GM23338 (cell line): Measurements from ENCODE around the gene REEP5. TPM values are rescaled to one million over a fixed set of nuclear protein-coding genes. Genes with fewer than 3 reads are reported as not detected.
"Not testable (repeated sequence)": the region's sequence is repeated elsewhere in the genome, so short reads cannot be mapped to it uniquely, and the experiment has no call there.

Experiments
- ATAC-seq: fragments of 200-7000 bp; cut with Tn5 transposase; 3 replicates; pipeline ENCODE4 v1.9.1; 2020
- DNase-seq: peaks from one replicate; pipeline ENCODE4 v3.0.0-alpha.2; 2015; ENCODE audit warnings: low spot score
- H2AFZ ChIP-seq: fragments of 200-600 bp; sonication (generic); 2 replicates; pipeline ENCODE4 v1.8.0; 2016; ENCODE audit warnings: antibody characterized with exemption, mild to moderate bottlenecking, moderate library complexity
- H3F3A ChIP-seq: fragments of 200-600 bp; sonication (generic); replicated peaks from 2 replicates; pipeline ENCODE4 v1.8.0; 2017; ENCODE audit warnings: antibody characterized with exemption, mixed run types, low read depth
- H3K27ac ChIP-seq: fragments of 200-600 bp; sonication (generic); 2 replicates; pipeline ENCODE4 v1.6.1; 2016; ENCODE audit warnings: low read depth
- H3K27me3 ChIP-seq: fragments of 200-600 bp; sonication (generic); 2 replicates; pipeline ENCODE4 v1.8.0; 2016; ENCODE audit warnings: mild to moderate bottlenecking, mixed run types, moderate library complexity; ENCODE audit not compliant: insufficient read depth
- H3K36me3 ChIP-seq: fragments of 200-600 bp; sonication (generic); 2 replicates; pipeline ENCODE4 v1.8.0; 2016; ENCODE audit warnings: mild to moderate bottlenecking; ENCODE audit not compliant: insufficient read depth
- H3K4me1 ChIP-seq: fragments of 200-600 bp; sonication (generic); 2 replicates; pipeline ENCODE4 v1.8.0; 2016; ENCODE audit warnings: mild to moderate bottlenecking, moderate library complexity; ENCODE audit not compliant: insufficient read depth
- H3K4me2 ChIP-seq: fragments of 200-600 bp; sonication (generic); 2 replicates; pipeline ENCODE4 v1.7.1; 2017; ENCODE audit warnings: mixed run types
- H3K4me3 ChIP-seq: fragments of 200-600 bp; sonication (generic); 2 replicates; pipeline ENCODE4 v1.6.1; 2016; ENCODE audit warnings: mixed run types
- H3K79me2 ChIP-seq: fragments of 200-600 bp; sonication (generic); replicated peaks from 2 replicates; pipeline ENCODE4 v1.8.0; 2017; ENCODE audit warnings: mild to moderate bottlenecking; ENCODE audit not compliant: insufficient read depth
- H3K9me2 ChIP-seq: fragments of 200-600 bp; sonication (generic); 2 replicates; pipeline ENCODE4 v1.8.0; 2017; ENCODE audit not compliant: insufficient read depth
- H4K20me1 ChIP-seq: fragments of 200-600 bp; sonication (generic); replicated peaks from 2 replicates; pipeline ENCODE4 v1.8.0; 2017; ENCODE audit warnings: mild to moderate bottlenecking; ENCODE audit not compliant: insufficient read depth
- H3K27ac Mint-ChIP-seq: 2 replicates; pipeline ENCODE4 v1.8.0; 2020; ENCODE audit warnings: inconsistent platforms, mild to moderate bottlenecking, moderate library complexity, mixed read lengths
- H3K27me3 Mint-ChIP-seq: 3 replicates; pipeline ENCODE4 v1.8.0; 2022; ENCODE audit warnings: low read depth, mild to moderate bottlenecking, moderate library complexity, mixed read lengths, inconsistent platforms; ENCODE audit not compliant: insufficient read depth, poor library complexity
- H3K36me3 Mint-ChIP-seq: 3 replicates; pipeline ENCODE4 v1.8.0; 2021; ENCODE audit warnings: low read depth, mild to moderate bottlenecking, inconsistent platforms, moderate library complexity, mixed read lengths
- H3K4me1 Mint-ChIP-seq: 3 replicates; pipeline ENCODE4 v1.8.0; 2020; ENCODE audit warnings: mild to moderate bottlenecking, inconsistent platforms, mixed read lengths
- H3K4me3 Mint-ChIP-seq: 3 replicates; pipeline ENCODE4 v1.8.0; 2021; ENCODE audit warnings: moderate library complexity, mild to moderate bottlenecking, inconsistent platforms, mixed read lengths
- H3K9me3 Mint-ChIP-seq: 3 replicates; pipeline ENCODE4 v1.8.0; 2020; ENCODE audit warnings: moderate library complexity, mild to moderate bottlenecking, inconsistent platforms, mixed read lengths
- CREB1 ChIP-seq: fragments of 250-450 bp; sonication (Bioruptor Pico); IDR thresholded peaks from 2 replicates; pipeline ENCODE4 v1.5.0; 2020; ENCODE audit warnings: low read depth, mild to moderate bottlenecking, moderate library complexity
- EZH2phosphoT487 ChIP-seq: fragments of 200-600 bp; sonication (generic); IDR thresholded peaks from one replicate; pipeline ENCODE4 v1.8.1; 2018; ENCODE audit warnings: antibody characterized with exemption; ENCODE audit not compliant: unreplicated experiment
- NANOG ChIP-seq: IDR thresholded peaks from 2 replicates; pipeline ENCODE4 v1.6.1; 2016; ENCODE audit warnings: antibody characterized with exemption, borderline replicate concordance
- POLR2AphosphoS5 ChIP-seq: IDR thresholded peaks from 2 replicates; pipeline ENCODE4 v1.6.1; 2016; ENCODE audit warnings: antibody characterized with exemption, low read depth
- STAT1 ChIP-seq: IDR thresholded peaks from one replicate; pipeline ENCODE4 v1.6.1; 2016; ENCODE audit warnings: antibody characterized with exemption; ENCODE audit not compliant: unreplicated experiment
- ZNF114 ChIP-seq: fragments of 250-450 bp; sonication (Bioruptor Pico); IDR thresholded peaks from 2 replicates; pipeline ENCODE4 v1.5.0; 2020; ENCODE audit warnings: mild to moderate bottlenecking, moderate library complexity
- ZNF331 ChIP-seq: fragments of 250-450 bp; sonication (Bioruptor Pico); IDR thresholded peaks from 2 replicates; pipeline ENCODE4 v1.5.0; 2020; ENCODE audit warnings: low read depth, mild to moderate bottlenecking, moderate library complexity
- polyA plus RNA-seq: library from polyadenylated mRNA; unstranded; fragments of >200 nt; fragmentation: Nextera tagmentation; extraction: Ambion mirVana; gene quantifications from 2 replicates; pipeline ENCODE4 v1.2.1, GENCODE V29; 2016
- total RNA-seq: library from RNA; depleted of rRNA; stranded (reverse); fragments of >200 nt; shearing (Covaris generic); gene quantifications from 2 replicates; pipeline ENCODE4 v1.2.3, GENCODE V29; 2014
- TF ChIP-seq, protein P1 (sequence below): IDR thresholded peaks from one replicate; pipeline ENCODE4 v1.6.1; 2018; ENCODE audit warnings: antibody characterized with exemption; ENCODE audit not compliant: unreplicated experiment
- TF ChIP-seq, protein P2 (sequence below), 2 experiments: fragments of 200-600 bp in 1 of 2; sonication (generic) in 1 of 2; conservative IDR thresholded peaks; 2 replicates each; pipeline versions ENCODE4 v1.5.1 to v1.6.1; 2016 to 2017; ENCODE audit warnings: antibody characterized with exemption in 2 of 2, low read depth in 2 of 2, mild to moderate bottlenecking in 2 of 2, moderate library complexity in 1 of 2
- TF ChIP-seq, protein P3 (sequence below): fragments of 250-450 bp; sonication (Bioruptor Pico); IDR thresholded peaks from 2 replicates; pipeline ENCODE4 v1.5.0; 2020; ENCODE audit warnings: mild to moderate bottlenecking, moderate library complexity

The REEP5 gene
- total and polyA plus RNA-seq, 2 experiments from 2014 or later: 32.5 to 111 TPM

DNA sequence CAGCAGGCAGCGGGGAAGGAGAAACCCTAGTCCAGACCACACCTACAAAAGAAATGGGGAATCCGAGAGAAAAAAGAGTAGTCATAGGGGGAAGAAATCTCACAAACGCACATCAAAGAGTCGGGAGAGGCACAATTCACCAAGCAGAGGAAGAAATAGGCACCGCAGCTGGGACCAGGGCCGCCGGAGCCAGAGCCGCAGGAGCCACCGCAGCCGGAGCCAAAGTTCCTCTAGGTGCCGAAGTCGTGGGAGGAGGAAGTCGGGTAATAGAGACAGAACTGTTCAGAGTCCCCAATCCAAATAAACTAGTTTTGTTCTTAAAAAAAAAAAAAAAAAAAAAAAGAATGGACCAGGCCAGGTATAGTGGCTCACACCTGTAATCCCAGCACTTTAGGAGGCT is 29.3 kb downstream of the REEP5 start (continued):
- no peak for TF ChIP-seq STAT1
- TF ChIP-seq EZH2phosphoT487: no peak
- TF ChIP-seq ZNF331 (CRISPR knock-in tag): no peak
- no peak for TF ChIP-seq ZNF114

DNA sequence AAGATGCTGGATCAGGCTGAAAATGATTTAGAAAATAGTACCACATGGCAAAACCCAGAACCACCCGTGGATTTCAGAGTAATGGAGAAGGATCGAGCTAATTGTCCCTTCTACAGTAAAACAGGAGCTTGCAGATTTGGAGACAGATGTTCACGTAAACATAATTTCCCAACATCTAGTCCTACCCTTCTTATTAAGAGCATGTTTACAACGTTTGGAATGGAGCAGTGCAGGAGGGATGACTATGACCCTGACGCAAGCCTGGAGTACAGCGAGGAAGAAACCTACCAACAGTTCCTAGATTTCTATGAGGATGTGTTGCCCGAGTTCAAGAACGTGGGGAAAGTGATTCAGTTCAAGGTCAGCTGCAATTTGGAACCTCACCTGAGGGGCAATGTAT is 30.0 kb downstream of the REEP5 start:
- not testable (repeated sequence) for H3K27me3 Mint-ChIP-seq, H2AFZ ChIP-seq, H3K79me2 ChIP-seq, H3K27me3 ChIP-seq, H3K27ac ChIP-seq, H3K9me2 ChIP-seq, H3K4me3 Mint-ChIP-seq, H3K4me2 ChIP-seq, H3K27ac Mint-ChIP-seq, ATAC-seq, H4K20me1 ChIP-seq, H3K36me3 ChIP-seq, H3F3A ChIP-seq, H3K9me3 Mint-ChIP-seq, H3K4me3 ChIP-seq, H3K4me1 Mint-ChIP-seq, DNase-seq, H3K4me1 ChIP-seq
- peaks cover 30% of the 10 kb centered on the region for H3K36me3 Mint-ChIP-seq

DNA sequence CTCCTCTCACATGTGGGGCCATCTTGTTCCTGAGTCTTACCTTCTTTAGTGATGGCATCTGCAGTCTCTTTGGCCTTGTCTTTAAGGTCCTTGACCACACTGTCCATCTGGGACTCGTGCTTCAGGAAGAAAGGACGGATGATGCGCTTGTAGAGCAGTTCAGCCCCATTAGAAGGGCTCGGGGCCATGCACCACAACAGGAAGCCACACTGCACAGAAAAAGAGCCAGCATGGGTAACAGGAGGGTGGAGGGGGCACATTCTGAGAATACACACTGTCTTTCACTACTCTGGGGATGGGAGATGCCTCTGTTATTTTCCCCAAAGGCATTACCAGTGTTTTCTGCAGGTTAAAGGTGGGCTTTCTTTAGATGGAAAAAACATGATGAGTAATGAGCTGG is 35.1 kb downstream of the REEP5 start:
- H4K20me1 ChIP-seq: peaks cover 14% of the 10 kb centered on the region; the same call in 1 of the 2 replicates
- H3K4me2 ChIP-seq: no peak overlapping the region
- H3K36me3 ChIP-seq: no peaks in the 10 kb centered on the region
- DNase-seq (no peak), ATAC-seq (no peak)
- H3K4me3 Mint-ChIP-seq: no peak overlapping the region
- H3K27me3 ChIP-seq: no peaks in the 10 kb centered on the region
- no peak overlapping the region for H3K27ac Mint-ChIP-seq
- H3K27ac ChIP-seq: no peak overlapping the region
- no peak overlapping the region for H3K4me3 ChIP-seq
- H3K4me1 ChIP-seq: no peaks in the 10 kb centered on the region
- H3K9me3 Mint-ChIP-seq: no peaks in the 10 kb centered on the region
- H3F3A ChIP-seq: no peaks in the 10 kb centered on the region
- H2AFZ ChIP-seq: no peak overlapping the region
- no peaks in the 10 kb centered on the region for H3K79me2 ChIP-seq
- no peaks in the 10 kb centered on the region for H3K4me1 Mint-ChIP-seq
- H3K27me3 Mint-ChIP-seq: no peaks in the 10 kb centered on the region
- H3K9me2 ChIP-seq: no peaks in the 10 kb centered on the region
- peaks cover 30% of the 10 kb centered on the region for H3K36me3 Mint-ChIP-seq
- TF ChIP-seq CREB1 (CRISPR knock-in tag) (no peak), ZNF114 (no peak), NANOG (no peak), POLR2AphosphoS5 (no peak), STAT1 (no peak), EZH2phosphoT487 (no peak)
- TF ChIP-seq, protein P1, sequence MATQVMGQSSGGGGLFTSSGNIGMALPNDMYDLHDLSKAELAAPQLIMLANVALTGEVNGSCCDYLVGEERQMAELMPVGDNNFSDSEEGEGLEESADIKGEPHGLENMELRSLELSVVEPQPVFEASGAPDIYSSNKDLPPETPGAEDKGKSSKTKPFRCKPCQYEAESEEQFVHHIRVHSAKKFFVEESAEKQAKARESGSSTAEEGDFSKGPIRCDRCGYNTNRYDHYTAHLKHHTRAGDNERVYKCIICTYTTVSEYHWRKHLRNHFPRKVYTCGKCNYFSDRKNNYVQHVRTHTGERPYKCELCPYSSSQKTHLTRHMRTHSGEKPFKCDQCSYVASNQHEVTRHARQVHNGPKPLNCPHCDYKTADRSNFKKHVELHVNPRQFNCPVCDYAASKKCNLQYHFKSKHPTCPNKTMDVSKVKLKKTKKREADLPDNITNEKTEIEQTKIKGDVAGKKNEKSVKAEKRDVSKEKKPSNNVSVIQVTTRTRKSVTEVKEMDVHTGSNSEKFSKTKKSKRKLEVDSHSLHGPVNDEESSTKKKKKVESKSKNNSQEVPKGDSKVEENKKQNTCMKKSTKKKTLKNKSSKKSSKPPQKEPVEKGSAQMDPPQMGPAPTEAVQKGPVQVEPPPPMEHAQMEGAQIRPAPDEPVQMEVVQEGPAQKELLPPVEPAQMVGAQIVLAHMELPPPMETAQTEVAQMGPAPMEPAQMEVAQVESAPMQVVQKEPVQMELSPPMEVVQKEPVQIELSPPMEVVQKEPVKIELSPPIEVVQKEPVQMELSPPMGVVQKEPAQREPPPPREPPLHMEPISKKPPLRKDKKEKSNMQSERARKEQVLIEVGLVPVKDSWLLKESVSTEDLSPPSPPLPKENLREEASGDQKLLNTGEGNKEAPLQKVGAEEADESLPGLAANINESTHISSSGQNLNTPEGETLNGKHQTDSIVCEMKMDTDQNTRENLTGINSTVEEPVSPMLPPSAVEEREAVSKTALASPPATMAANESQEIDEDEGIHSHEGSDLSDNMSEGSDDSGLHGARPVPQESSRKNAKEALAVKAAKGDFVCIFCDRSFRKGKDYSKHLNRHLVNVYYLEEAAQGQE: no peak
- TF ChIP-seq, protein P2, sequence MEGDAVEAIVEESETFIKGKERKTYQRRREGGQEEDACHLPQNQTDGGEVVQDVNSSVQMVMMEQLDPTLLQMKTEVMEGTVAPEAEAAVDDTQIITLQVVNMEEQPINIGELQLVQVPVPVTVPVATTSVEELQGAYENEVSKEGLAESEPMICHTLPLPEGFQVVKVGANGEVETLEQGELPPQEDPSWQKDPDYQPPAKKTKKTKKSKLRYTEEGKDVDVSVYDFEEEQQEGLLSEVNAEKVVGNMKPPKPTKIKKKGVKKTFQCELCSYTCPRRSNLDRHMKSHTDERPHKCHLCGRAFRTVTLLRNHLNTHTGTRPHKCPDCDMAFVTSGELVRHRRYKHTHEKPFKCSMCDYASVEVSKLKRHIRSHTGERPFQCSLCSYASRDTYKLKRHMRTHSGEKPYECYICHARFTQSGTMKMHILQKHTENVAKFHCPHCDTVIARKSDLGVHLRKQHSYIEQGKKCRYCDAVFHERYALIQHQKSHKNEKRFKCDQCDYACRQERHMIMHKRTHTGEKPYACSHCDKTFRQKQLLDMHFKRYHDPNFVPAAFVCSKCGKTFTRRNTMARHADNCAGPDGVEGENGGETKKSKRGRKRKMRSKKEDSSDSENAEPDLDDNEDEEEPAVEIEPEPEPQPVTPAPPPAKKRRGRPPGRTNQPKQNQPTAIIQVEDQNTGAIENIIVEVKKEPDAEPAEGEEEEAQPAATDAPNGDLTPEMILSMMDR (conservative IDR thresholded peaks at IDR 0.05; ENCODE audit: low read depth in 2 of 2): no peak
- TF ChIP-seq, protein P3, sequence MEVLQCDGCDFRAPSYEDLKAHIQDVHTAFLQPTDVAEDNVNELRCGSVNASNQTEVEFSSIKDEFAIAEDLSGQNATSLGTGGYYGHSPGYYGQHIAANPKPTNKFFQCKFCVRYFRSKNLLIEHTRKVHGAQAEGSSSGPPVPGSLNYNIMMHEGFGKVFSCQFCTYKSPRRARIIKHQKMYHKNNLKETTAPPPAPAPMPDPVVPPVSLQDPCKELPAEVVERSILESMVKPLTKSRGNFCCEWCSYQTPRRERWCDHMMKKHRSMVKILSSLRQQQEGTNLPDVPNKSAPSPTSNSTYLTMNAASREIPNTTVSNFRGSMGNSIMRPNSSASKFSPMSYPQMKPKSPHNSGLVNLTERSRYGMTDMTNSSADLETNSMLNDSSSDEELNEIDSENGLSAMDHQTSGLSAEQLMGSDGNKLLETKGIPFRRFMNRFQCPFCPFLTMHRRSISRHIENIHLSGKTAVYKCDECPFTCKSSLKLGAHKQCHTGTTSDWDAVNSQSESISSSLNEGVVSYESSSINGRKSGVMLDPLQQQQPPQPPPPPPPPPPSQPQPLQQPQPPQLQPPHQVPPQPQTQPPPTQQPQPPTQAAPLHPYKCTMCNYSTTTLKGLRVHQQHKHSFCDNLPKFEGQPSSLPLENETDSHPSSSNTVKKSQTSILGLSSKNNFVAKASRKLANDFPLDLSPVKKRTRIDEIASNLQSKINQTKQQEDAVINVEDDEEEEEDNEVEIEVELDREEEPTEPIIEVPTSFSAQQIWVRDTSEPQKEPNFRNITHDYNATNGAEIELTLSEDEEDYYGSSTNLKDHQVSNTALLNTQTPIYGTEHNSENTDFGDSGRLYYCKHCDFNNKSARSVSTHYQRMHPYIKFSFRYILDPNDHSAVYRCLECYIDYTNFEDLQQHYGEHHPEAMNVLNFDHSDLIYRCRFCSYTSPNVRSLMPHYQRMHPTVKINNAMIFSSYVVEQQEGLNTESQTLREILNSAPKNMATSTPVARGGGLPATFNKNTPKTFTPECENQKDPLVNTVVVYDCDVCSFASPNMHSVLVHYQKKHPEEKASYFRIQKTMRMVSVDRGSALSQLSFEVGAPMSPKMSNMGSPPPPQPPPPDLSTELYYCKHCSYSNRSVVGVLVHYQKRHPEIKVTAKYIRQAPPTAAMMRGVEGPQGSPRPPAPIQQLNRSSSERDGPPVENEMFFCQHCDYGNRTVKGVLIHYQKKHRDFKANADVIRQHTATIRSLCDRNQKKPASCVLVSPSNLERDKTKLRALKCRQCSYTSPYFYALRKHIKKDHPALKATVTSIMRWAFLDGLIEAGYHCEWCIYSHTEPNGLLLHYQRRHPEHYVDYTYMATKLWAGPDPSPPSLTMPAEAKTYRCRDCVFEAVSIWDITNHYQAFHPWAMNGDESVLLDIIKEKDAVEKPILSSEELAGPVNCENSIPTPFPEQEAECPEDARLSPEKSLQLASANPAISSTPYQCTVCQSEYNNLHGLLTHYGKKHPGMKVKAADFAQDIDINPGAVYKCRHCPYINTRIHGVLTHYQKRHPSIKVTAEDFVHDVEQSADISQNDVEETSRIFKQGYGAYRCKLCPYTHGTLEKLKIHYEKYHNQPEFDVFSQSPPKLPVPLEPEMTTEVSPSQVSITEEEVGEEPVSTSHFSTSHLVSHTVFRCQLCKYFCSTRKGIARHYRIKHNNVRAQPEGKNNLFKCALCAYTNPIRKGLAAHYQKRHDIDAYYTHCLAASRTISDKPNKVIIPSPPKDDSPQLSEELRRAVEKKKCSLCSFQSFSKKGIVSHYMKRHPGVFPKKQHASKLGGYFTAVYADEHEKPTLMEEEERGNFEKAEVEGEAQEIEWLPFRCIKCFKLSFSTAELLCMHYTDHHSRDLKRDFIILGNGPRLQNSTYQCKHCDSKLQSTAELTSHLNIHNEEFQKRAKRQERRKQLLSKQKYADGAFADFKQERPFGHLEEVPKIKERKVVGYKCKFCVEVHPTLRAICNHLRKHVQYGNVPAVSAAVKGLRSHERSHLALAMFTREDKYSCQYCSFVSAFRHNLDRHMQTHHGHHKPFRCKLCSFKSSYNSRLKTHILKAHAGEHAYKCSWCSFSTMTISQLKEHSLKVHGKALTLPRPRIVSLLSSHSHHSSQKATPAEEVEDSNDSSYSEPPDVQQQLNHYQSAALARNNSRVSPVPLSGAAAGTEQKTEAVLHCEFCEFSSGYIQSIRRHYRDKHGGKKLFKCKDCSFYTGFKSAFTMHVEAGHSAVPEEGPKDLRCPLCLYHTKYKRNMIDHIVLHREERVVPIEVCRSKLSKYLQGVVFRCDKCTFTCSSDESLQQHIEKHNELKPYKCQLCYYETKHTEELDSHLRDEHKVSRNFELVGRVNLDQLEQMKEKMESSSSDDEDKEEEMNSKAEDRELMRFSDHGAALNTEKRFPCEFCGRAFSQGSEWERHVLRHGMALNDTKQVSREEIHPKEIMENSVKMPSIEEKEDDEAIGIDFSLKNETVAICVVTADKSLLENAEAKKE: no peak
